Measurements from ENCODE around the gene CRTAC1.
A peak's percentile ranks its signal among the peaks of the same experiment; 100 is the strongest.

Gene CRTAC1

GRCh38 chr10:98029149-98030092, 1.0 kb downstream of the CRTAC1 start:
- no peak for DNase-seq

GRCh38 chr10:98028168-98028770, 2.2 kb downstream of the CRTAC1 start:
- peak; percentile 51 to 75 (median 63) for DNase-seq

- DNase-seq: no peak
These were observed 7.4 kb downstream of the CRTAC1 start for GRCh38 chr10:98023024-98023423.

GRCh38 chr10:98020784-98021183, 9.6 kb downstream of the CRTAC1 start:
- no peak for DNase-seq

GRCh38 chr10:98020254-98020653, 10.2 kb downstream of the CRTAC1 start:
- no peak for DNase-seq

GRCh38 chr10:98019784-98020183, 10.6 kb downstream of the CRTAC1 start:
- no peak for DNase-seq

- DNase-seq: no peak
These were observed 13.5 kb downstream of the CRTAC1 start for GRCh38 chr10:98016772-98017475.

- no peak for DNase-seq
These were observed 16.6 kb downstream of the CRTAC1 start for GRCh38 chr10:98013776-98014175.

GRCh38 chr10:98013122-98013521, 17.3 kb downstream of the CRTAC1 start:
- no peak for DNase-seq

GRCh38 chr10:98012644-98013043, 17.8 kb downstream of the CRTAC1 start:
- no peak for DNase-seq

- no peak for DNase-seq
These were observed 19.3 kb downstream of the CRTAC1 start for GRCh38 chr10:98010939-98011685.

- DNase-seq: no peak
These were observed 24.2 kb downstream of the CRTAC1 start for GRCh38 chr10:98006266-98006665.

- DNase-seq: no peak
These were observed 28.7 kb downstream of the CRTAC1 start for GRCh38 chr10:98001736-98002135.

- no peak for DNase-seq
These were observed 30.1 kb downstream of the CRTAC1 start for GRCh38 chr10:98000346-98000745.

- DNase-seq: no peak
These were observed 30.5 kb downstream of the CRTAC1 start for GRCh38 chr10:97999923-98000248.

GRCh38 chr10:97999066-97999922, 31.1 kb downstream of the CRTAC1 start:
- no peak for DNase-seq

GRCh38 chr10:97991871-97992270, 38.5 kb downstream of the CRTAC1 start:
- peak in 2 of 3 donors; percentile 7 to 28 for DNase-seq

- DNase-seq: no peak
These were observed 48.6 kb downstream of the CRTAC1 start for GRCh38 chr10:97981816-97982215.

- no peak for DNase-seq
These were observed 52.7 kb downstream of the CRTAC1 start for GRCh38 chr10:97977673-97978072.

- no peak for DNase-seq
These were observed 54.8 kb downstream of the CRTAC1 start for GRCh38 chr10:97975598-97975997.

- DNase-seq: no peak
These were observed 55.6 kb downstream of the CRTAC1 start for GRCh38 chr10:97974526-97975525.
